ENCODE measurements around the gene FRMD8. TPM values are rescaled to one million over a fixed set of nuclear protein-coding genes. Genes with fewer than 3 reads are reported as not detected.

The FRMD8 gene
- polyA plus RNA-seq, 12 donors: 7.2 to 18.0 (median 9.8) TPM; not detected in 1

- DNase-seq: no peak
These were observed 5.9 kb downstream of the FRMD8 start for GRCh38 chr11:65392186-65392829.

GRCh38 chr11:65392899-65393298, 6.5 kb downstream of the FRMD8 start:
- DNase-seq: no peak

GRCh38 chr11:65393513-65394079, 7.2 kb downstream of the FRMD8 start:
- DNase-seq: no peak

GRCh38 chr11:65394125-65394536, 7.7 kb downstream of the FRMD8 start:
- no peak for DNase-seq

GRCh38 chr11:65395961-65396530, 9.6 kb downstream of the FRMD8 start:
- no peak for DNase-seq

GRCh38 chr11:65396769-65397745, 10.6 kb downstream of the FRMD8 start:
- no peak for DNase-seq

GRCh38 chr11:65398362-65398910, 12.0 kb downstream of the FRMD8 start:
- no peak for DNase-seq

- DNase-seq: no peak
These were observed 12.8 kb downstream of the FRMD8 start for GRCh38 chr11:65399249-65399648.

- no peak for DNase-seq
These were observed 13.4 kb downstream of the FRMD8 start for GRCh38 chr11:65399845-65400244.

GRCh38 chr11:65400307-65401072, 14.1 kb downstream of the FRMD8 start:
- DNase-seq: no peak

- DNase-seq: no peak
These were observed 14.8 kb downstream of the FRMD8 start for GRCh38 chr11:65401073-65401802.

GRCh38 chr11:65401803-65402248, 15.4 kb downstream of the FRMD8 start:
- no peak for DNase-seq

GRCh38 chr11:65402790-65403189, 16.4 kb downstream of the FRMD8 start:
- no peak for DNase-seq

- no peak for DNase-seq
These were observed 17.2 kb downstream of the FRMD8 start for GRCh38 chr11:65403607-65404121.

- DNase-seq: no peak
These were observed 17.8 kb downstream of the FRMD8 start for GRCh38 chr11:65404210-65404609.

GRCh38 chr11:65404638-65405339, 18.4 kb downstream of the FRMD8 start:
- no peak for DNase-seq

- no peak for DNase-seq
These were observed 24.7 kb downstream of the FRMD8 start for GRCh38 chr11:65410936-65411680.

GRCh38 chr11:65411681-65412070, 25.2 kb downstream of the FRMD8 start:
- no peak for DNase-seq

Measured in muscle of arm (tissue), 12 donors.